Activated CD8-positive, alpha-beta T cell treated with anti-CD3 and anti-CD28 coated beads for 36 hours (primary cell): Measurements from ENCODE around the gene SLC25A10. TPM values are rescaled to one million over a fixed set of nuclear protein-coding genes. Genes with fewer than 3 reads are reported as not detected.

ENCODE experiments used
- ATAC-seq: fragments of 200-7000 bp; cut with Tn5 transposase; one replicate; pipeline ENCODE4 v1.10.0; 2021; ENCODE audit warnings: mild to moderate bottlenecking, moderate library complexity
- CTCF ChIA-PET: fragments of 350-600 bp; sonication (Branson Sonifier 250); formaldehyde crosslinking; loops from one replicate; lab custom pipeline; 2021; ENCODE audit warnings: antibody characterized with exemption; lab: Charles Lee
- POLR2A ChIA-PET: fragments of 350-600 bp; sonication (Branson Sonifier 250); formaldehyde crosslinking; loops from one replicate; lab custom pipeline; 2021; ENCODE audit warnings: antibody characterized with exemption; lab: Charles Lee
- DNase-seq: peaks from one replicate; pipeline ENCODE4 v3.0.0-alpha.2; 2020
- H3K27ac Mint-ChIP-seq: one replicate; pipeline ENCODE4 v1.8.0; 2021; ENCODE audit warnings: mild to moderate bottlenecking, mixed read lengths
- H3K27me3 Mint-ChIP-seq: one replicate; pipeline ENCODE4 v1.8.0; 2021; ENCODE audit warnings: mixed read lengths
- H3K36me3 Mint-ChIP-seq: one replicate; pipeline ENCODE4 v1.8.0; 2021; ENCODE audit warnings: low read depth, mixed read lengths
- H3K4me1 Mint-ChIP-seq: one replicate; pipeline ENCODE4 v1.8.0; 2021; ENCODE audit warnings: low read depth, mixed read lengths
- H3K4me3 Mint-ChIP-seq: one replicate; pipeline ENCODE4 v1.8.0; 2021; ENCODE audit warnings: mild to moderate bottlenecking, moderate library complexity, mixed read lengths
- H3K9me3 Mint-ChIP-seq: one replicate; pipeline ENCODE4 v1.8.0; 2021; ENCODE audit warnings: mixed read lengths
- CTCF ChIP-seq: fragments of 200-600 bp; IDR thresholded peaks from one replicate; pipeline ENCODE4 v1.8.0; 2022; ENCODE audit warnings: antibody characterized with exemption, mild to moderate bottlenecking
- intact Hi-C: fragments of 100-400 bp; cut with micrococcal nuclease; formaldehyde crosslinking; loops from one replicate; pipeline ENCODE4 v1.10.0; 2022
- total RNA-seq, 2 experiments: library from RNA; stranded (reverse); gene quantifications; one replicate each; pipeline ENCODE4 v1.2.3, GENCODE V29; 2021

SLC25A10 gene, protein sequence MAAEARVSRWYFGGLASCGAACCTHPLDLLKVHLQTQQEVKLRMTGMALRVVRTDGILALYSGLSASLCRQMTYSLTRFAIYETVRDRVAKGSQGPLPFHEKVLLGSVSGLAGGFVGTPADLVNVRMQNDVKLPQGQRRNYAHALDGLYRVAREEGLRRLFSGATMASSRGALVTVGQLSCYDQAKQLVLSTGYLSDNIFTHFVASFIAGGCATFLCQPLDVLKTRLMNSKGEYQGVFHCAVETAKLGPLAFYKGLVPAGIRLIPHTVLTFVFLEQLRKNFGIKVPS
- total RNA-seq: 10 to 100 TPM; 29.4 to 30.5 TPM

- intact Hi-C loops: no loop called here
- peak; percentile 88 for DNase-seq
- peak; percentile 11 for TF ChIP-seq CTCF
- H3K27me3 Mint-ChIP-seq: no peaks in the 10 kb centered on the region
- peak within 1 kb of the TSS; percentile 83 for H3K27ac Mint-ChIP-seq
- H3K36me3 Mint-ChIP-seq: peaks cover 8% of the 10 kb centered on the region
- H3K4me3 Mint-ChIP-seq: peak within 1 kb of the TSS; percentile 92
- peak; percentile 85 for ATAC-seq
- H3K9me3 Mint-ChIP-seq: no peaks in the 10 kb centered on the region
- ChIA-PET CTCF (interaction anchor here (1.1 kb wide), 1 partner anchor 28 kb away, joined by 4 read pairs; the partner anchor contains the start of genes ARL16 and HGS), POLR2A (interaction anchor here (0.6 to 4.5 kb wide), 12 partner anchors 8 to 159 kb away, joined by 3 to 40 read pairs (median 6); partner anchors contain the start of genes ARHGDIA, ARL16, HGS and MRPL12)
- H3K4me1 Mint-ChIP-seq: peaks cover 24% of the 10 kb centered on the region
Observed at GRCh38 chr17:81711814-81712467, at the start of gene SLC25A10. Gene SLC25A10 (plus strand): TSS chr17:81712284. CDS start chr17:81712427, 143 bp downstream.

DNA sequence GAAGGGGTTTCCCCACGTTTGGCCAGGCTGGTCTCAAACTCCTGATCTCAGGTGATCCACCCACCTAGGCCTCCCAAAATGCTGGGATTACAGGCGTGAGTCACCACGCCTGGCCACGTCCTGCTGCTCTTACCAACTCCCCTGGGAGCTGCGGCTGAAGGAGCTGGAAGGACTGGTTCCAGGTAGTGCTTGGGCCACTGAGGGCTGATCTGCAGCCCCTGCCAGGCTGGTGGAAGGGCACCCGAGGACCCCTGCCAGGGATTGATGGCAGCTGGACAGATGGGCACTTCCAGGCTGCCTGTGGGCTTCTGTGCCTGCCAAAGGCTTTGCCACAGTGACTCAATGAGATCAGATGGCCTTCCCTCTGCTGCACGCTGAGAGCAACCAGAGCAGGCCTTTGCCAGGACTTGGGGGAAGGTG lies 48.0 kb upstream of the SLC25A10 start:
- DNase-seq: peak; percentile 40

GRCh38 chr17:81665205-81666091 lies 46.6 kb upstream of the SLC25A10 start:
- TF ChIP-seq CTCF: no peak
- POLR2A ChIA-PET: interaction anchor here (0.6 to 3.8 kb wide), 29 partner anchors 8 to 314 kb away, joined by 3 to 33 read pairs (median 4); partner anchors contain the start of genes ACTG1, ARHGDIA, ARL16 and FAAP100
- peak overlapping the region; percentile 99 for H3K27ac Mint-ChIP-seq
- no peaks in the 10 kb centered on the region for H3K27me3 Mint-ChIP-seq
- intact Hi-C loops: no loop called here
- H3K4me3 Mint-ChIP-seq: peak overlapping the region; percentile 88
- peaks cover 50% of the 10 kb centered on the region for H3K4me1 Mint-ChIP-seq
- ATAC-seq (peak; percentile 45), DNase-seq (peak; percentile 81)
- H3K9me3 Mint-ChIP-seq: peaks cover 2% of the 10 kb centered on the region
- CTCF ChIA-PET: interaction anchor here (0.8 to 1.6 kb wide), 4 partner anchors 10 to 64 kb away, joined by 3 to 4 read pairs (median 3); partner anchors contain the start of gene MRPL12
- H3K36me3 Mint-ChIP-seq: peaks cover 52% of the 10 kb centered on the region

More for the DNA sequence above, 48.0 kb upstream of the SLC25A10 start:
- CTCF ChIA-PET: interaction anchor here (1.0 to 1.5 kb wide), 2 partner anchors 16 to 357 kb away, joined by 3 to 4 read pairs; no protein-coding TSS in a partner anchor
- H3K27me3 Mint-ChIP-seq: no peaks in the 10 kb centered on the region
- TF ChIP-seq CTCF: no peak
- peaks cover 48% of the 10 kb centered on the region for H3K4me1 Mint-ChIP-seq
- intact Hi-C loops: no loop called here
- ATAC-seq: no peak
- peaks cover 41% of the 10 kb centered on the region for H3K36me3 Mint-ChIP-seq
- POLR2A ChIA-PET: interaction anchor here (1.0 to 1.7 kb wide), 4 partner anchors 11 to 315 kb away, joined by 3 to 4 read pairs (median 4); partner anchors contain the start of gene FAAP100
- peak overlapping the region; percentile 33 for H3K4me3 Mint-ChIP-seq
- H3K27ac Mint-ChIP-seq: peak overlapping the region; percentile 99
- H3K9me3 Mint-ChIP-seq: peaks cover 2% of the 10 kb centered on the region

DNA sequence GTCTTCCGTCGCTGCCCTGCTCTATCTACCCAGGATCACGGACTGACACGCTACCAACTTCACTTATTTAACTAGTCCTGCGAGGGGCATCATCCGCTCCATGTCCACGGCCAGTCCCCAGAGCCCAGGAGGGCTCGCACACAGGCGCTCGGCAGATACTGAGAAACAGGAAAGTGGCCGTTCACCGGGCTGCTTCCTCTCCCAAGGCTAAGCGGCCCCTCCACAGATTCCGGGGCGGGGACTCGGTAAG lies 46.1 kb upstream of the SLC25A10 start:
- POLR2A ChIA-PET: interaction anchor here (0.6 to 3.8 kb wide), 23 partner anchors 9 to 313 kb away, joined by 3 to 33 read pairs (median 4); partner anchors contain the start of genes ACTG1, ARL16, FAAP100 and HGS
- no peak for TF ChIP-seq CTCF
- Mint-ChIP-seq H3K27me3 (no peaks in the 10 kb centered on the region), H3K36me3 (peaks cover 52% of the 10 kb centered on the region), H3K9me3 (peaks cover 2% of the 10 kb centered on the region), H3K27ac (peak overlapping the region; percentile 99), H3K4me3 (peak overlapping the region; percentile 88), H3K4me1 (peaks cover 50% of the 10 kb centered on the region)
- CTCF ChIA-PET: interaction anchor here (1.0 to 1.6 kb wide), 2 partner anchors 9 to 65 kb away, joined by 3 to 4 read pairs; no protein-coding TSS in a partner anchor
- DNase-seq (peak; percentile 44), ATAC-seq (peak; percentile 7)
- intact Hi-C loops: no loop called here
